H1 (cell line): ENCODE data around the gene GPR15.

Source experiments
- CEBPB ChIP-seq: IDR thresholded peaks from 2 replicates; pipeline ENCODE4 v1.6.1; 2012; ENCODE audit warnings: low read depth, low read length
- CREB1 ChIP-seq: IDR thresholded peaks from 2 replicates; pipeline ENCODE4 v1.6.1; 2012; ENCODE audit warnings: inconsistent platforms
- CTCF ChIP-seq, 3 experiments: IDR thresholded peaks; 1 replicate in 2 of 3; 2 replicates in 1 of 3; pipeline versions ENCODE4 v1.5.1 to v1.6.1; 2011; ENCODE audit warnings: low read length in 3 of 3, mild to moderate bottlenecking in 3 of 3, inconsistent platforms in 2 of 3, low read depth in 1 of 3, moderate library complexity in 1 of 3; ENCODE audit not compliant: insufficient read depth in 1 of 3; ENCODE audit errors: control extremely low read depth in 1 of 3
- MAX ChIP-seq: IDR thresholded peaks from 2 replicates; pipeline ENCODE4 v1.6.1; 2012; ENCODE audit warnings: inconsistent platforms
- POLR2AphosphoS5 ChIP-seq: IDR thresholded peaks from 2 replicates; pipeline ENCODE4 v1.6.1; 2011; ENCODE audit warnings: low read depth, low read length
- RFX5 ChIP-seq: IDR thresholded peaks from 2 replicates; pipeline ENCODE4 v1.6.1; 2011; ENCODE audit warnings: low read depth, low read length, improper control_type of control experiment, borderline replicate concordance
- SP4 ChIP-seq: IDR thresholded peaks from 2 replicates; pipeline ENCODE4 v1.6.1; 2012; ENCODE audit warnings: low read length, inconsistent platforms
- TAF1 ChIP-seq: IDR thresholded peaks from 2 replicates; pipeline ENCODE4 v1.6.1; 2011; ENCODE audit warnings: mild to moderate bottlenecking, low read depth, low read length
- YY1 ChIP-seq: IDR thresholded peaks from 2 replicates; pipeline ENCODE4 v1.6.1; 2011; ENCODE audit warnings: low read depth, mild to moderate bottlenecking, low read length

GRCh38 chr3:98557324-98558010 lies 25.7 kb downstream of the GPR15 start:
- TF ChIP-seq TAF1 (no peak), RFX5 (no peak), CTCF (IDR thresholded peaks at IDR 0.05; ENCODE audit: control extremely low read depth in 1 of 3, insufficient read depth in 1 of 3, low read depth in 1 of 3, low read length in 3 of 3) (no peak), YY1 (no peak), CEBPB (no peak), SP4 (no peak), POLR2AphosphoS5 (no peak), MAX (no peak), CREB1 (no peak)
